D341Med (cell line): ENCODE measurements around the gene CD36.

Source experiments
- DNase-seq: peaks from one replicate; pipeline ENCODE4 v3.0.0; 2012; ENCODE audit warnings: low spot score

Gene CD36

DNA sequence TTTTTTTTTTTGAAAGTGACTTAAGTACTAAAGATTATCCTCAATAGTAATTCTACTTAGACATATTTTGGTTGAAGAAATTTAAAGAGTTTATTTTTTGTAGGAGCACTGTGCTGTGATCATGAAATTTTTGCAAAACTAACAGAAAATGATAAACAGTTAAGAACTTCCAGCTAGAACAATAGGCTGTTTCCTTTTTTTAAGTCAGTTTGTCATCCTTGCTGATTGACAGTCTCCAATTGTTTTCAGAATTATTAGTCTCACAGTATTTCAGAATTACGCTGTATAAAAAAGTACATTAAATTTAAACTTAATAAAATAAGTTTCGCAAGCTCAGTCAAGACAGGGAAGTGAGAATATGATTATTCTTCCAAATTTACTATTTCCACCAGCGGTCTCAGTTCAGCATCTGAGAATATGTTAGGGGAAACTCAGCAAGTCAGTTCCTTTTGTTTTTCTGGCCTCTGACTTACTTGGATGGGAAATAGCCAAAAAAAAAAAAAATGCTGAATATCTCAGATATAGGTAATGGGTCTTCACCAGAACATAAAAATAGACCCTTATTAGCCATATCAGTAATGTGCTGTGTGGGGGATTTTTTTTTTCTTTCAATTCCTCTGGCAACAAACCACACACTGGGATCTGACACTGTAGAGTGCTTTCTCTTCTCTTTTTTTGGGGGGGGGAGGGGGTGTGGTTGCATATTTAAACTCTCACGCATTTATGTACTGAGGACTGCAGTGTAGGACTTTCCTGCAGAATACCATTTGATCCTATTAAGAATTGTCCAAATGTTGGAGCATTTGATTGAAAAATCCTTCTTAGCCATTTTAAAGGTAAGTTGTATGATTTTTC lies at the start of gene CD36:
CD36 (plus strand) TSS at position 732 of the 855 bp plus-strand sequence. CDS start 8,099 bp downstream, outside the sequence.
- no peak for DNase-seq

DNA sequence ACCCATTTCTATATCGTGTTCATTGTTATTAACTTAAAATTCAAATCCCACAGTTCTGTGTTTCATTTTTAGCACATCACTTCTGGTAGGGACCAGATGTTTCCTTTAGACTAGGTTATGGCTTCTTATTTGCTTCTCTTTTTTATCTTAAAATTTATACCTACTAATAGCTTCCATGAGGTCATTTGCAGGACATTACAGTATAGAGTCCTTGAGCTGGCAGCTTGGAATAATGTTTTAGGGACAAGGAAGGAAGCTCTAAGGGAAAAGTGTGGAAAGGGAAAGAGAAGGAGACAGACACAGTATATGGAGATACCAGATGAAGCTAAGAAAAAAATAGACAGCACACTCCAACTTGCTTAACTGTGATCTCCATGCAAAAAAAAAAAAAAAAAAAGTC lies 48.8 kb upstream of the CD36 start:
- no peak for DNase-seq

DNA sequence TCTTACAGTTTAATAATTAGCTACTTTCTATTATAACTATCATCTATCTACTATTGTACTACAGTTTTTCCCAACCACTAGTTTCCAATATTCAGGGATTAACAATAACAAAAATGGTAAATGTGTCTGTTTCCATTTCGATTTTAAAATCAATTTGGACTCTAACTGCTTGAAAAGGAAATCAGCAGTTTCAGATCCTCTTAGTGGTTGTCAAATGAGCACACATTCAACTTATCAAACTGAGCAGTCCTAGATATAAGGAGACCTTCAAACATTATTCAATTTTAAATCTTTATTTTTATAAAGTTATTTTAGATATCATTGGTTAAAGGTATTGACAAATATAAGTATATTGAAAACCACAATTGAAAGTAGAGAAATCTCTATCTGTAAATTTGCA lies 46.8 kb upstream of the CD36 start:
- no peak for DNase-seq

DNA sequence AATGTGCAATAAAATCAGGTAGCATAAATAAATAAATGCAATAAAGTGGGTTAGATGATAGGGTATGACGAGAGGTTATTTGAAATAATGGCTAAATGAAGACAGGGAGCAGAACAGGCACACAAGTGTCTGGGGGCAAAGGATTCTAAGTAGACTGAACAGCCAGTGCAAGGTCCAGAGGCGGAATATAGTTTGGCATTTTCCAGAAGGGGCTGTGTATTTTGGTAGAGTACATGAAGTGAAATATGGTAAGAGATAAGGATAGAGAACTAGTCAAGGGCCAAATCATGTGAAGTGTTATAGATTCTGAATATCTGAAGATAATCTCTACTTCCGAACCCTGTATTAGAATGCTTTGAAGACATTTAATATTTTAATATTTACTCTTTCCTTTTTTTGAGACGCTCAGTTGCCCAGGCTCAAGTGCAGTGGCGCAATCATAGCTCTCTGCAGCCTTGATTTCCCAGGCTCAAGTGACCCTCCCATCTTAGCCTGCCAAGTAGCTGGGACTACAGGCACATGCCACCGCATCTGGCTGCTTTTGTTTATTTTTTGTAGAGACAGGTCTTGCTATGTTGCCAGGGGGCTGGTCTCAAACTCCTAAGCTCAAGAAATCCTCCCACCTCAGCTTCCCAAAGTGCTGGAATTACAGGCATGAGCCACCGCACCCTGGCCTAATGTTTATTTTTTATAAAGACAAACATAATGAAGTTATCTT lies 44.4 kb upstream of the CD36 start:
- DNase-seq: no peak

DNA sequence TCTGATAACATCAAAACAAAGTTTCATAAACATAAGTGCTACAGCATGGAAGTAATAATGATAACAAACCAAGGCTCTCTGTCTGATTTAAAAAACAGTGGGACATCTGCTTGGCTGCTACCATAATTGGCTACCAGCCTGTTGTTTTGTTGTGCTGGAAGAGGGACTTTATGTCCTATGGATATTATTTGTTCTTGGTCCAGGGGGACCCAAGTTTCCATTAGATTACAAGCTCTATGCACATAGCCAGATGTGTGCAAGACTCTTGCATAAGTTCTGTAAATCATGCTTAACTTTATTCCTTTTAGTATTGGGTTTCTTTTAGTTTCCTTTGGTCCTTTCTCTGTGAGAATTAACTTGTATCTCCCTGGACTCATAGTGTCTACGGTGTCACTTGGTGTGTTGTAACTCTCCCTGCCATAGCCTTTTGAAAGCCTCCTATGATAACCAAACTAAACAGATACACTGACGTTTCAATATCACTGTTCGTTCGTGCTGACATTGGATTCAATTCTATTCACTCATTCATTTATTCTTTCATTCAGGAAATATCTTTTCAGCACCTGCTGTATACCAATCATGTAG lies 41.4 kb upstream of the CD36 start:
- no peak for DNase-seq

DNA sequence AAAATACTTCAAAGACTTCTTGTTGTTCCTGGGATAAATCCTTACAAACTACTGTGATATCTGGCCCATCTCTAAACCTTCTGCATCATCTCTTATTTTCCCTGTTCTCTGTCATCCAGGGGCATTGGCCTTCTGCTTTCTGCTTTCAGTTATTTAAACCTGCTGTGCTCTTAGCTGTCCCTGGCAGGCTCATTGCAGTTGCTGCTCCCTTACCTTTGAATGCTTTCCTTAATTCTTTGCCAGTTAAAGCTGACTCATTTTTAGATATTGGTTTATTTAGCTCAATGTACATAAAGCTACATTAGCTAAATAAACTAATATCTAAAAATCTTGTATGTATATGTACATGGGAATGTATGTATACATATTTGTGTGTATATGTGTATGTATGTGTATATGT lies 40.6 kb upstream of the CD36 start:
- DNase-seq: no peak

DNA sequence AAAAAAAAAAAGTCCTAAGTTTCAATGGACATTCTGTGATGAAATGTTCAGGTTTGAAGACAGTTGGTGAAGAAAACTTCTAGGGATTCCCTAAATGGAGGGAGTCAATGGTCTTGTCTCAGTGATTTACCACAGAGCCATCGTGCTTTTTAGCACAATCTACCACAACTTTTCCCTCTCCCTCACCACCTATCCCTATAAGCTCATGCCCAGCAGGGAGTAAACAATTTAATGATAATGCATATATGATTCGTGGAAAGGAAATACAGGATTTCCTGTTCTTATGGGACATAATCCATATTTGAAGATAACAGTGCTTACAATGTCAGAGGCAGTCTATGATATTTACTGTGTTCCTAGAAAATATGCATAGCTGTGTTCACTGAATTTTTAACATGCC lies 38.4 kb upstream of the CD36 start:
- no peak for DNase-seq

DNA sequence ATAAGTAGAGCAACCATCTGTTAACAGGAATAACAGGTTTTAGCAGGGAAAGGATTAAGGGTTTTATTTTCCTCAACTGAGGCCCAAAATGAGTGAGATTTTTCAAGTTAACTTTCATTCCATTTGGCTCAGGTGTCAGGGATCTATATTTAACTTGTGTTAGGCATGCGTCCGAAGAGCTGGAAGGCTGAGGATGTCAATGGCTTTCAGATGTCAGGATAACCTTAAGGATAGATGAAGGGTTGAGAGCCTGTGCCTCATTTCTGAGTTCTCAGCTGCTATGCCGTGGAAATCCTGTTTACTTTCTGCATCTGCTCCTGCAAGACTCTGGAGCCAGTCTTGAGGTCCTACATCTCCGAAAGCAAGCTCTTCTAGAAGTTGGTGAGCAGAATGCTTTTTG lies 36.4 kb upstream of the CD36 start:
- DNase-seq: no peak

DNA sequence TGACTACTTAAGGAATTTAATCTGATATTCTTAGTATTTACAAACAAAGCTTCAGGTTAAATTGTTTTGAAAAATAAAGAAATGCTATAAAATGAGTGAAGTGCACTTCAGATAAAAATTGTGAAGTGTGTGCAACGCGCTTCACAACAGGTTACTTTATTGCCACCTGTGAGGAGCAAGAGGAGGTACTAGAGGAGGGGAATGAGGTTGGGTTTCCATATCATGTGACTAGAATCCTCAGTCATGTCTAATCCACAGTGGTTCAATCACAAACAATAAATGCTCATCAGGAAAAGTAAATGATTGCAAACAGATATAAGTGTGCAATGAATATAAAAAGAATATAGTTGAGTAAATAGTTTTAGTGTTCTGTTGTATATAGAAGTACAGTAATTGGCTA lies 34.5 kb upstream of the CD36 start:
- no peak for DNase-seq

DNA sequence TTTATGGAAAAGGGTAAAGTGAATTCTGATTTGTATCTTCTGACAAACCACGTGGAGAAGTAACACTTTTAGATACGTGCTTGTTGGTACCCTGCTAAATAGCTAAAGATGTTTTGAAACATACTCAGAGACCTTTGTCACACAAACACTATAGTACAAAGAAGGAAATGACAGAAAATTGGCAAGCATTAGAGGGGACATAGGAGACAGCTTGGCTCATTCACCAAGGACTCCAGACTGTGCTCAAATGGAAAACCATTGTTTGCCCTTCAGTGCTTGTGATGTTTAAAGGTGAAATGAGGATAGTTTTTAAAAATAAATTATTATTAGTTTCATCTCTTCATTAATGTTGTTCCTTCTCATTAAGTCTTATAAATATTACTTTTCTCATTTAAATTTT lies 34.0 kb upstream of the CD36 start:
- no peak for DNase-seq

DNA sequence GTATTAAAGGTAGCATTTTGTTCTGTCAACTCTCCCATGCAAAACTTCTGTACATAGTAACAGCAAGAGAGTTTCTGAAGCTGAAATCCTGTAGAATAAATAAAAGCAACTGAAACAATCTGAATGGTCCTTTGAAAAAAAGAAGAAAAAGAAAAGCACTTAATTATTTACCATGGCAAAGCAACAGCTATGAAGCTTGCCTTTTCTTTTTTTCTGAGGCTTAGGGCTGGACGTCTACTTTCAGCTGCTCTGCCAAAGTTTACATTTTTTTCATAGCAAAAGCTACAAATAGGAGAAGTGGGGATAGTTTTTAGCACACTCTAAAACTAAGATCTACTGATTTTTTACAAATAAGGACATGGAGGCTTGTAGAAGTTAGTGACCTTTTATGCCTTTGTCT lies 31.3 kb upstream of the CD36 start:
- DNase-seq: no peak

DNA sequence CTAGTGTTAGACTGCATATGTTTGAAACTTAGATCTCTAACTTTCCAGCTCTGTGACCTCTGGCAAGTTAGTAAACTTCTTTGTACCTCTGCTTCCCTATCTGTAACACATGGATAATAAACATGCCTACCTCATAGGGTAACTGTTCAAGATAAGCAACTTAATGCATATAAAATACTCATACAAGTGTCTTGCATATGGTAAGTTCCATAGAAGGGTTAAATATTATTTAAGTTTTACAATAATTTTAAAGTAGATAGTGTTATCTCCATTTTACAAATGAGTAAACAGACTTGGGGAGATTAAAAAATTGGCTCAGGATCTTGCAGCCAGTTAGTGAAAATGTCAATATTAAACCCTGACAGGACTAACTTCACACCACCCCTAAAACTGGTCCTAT lies 30.1 kb upstream of the CD36 start:
- no peak for DNase-seq

DNA sequence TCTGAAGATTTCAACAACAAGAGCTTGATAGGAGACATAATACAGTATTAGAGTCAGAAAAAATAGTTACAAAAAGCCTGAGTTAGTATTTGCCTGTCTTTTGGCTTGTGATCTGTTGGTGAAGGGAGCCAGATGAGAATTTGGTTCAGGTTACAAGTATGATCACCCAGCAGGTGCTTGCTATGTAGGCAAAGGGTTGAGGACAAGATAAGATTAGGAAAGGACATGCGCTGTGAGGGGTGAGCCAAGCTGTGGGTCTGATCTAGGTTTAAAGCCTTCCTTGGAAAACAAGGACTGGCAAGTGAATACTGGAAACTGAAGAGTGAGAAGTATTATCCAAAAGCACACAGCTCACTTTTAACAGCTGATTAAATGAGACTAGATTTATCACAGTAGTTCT lies 28.7 kb upstream of the CD36 start:
- no peak for DNase-seq

DNA sequence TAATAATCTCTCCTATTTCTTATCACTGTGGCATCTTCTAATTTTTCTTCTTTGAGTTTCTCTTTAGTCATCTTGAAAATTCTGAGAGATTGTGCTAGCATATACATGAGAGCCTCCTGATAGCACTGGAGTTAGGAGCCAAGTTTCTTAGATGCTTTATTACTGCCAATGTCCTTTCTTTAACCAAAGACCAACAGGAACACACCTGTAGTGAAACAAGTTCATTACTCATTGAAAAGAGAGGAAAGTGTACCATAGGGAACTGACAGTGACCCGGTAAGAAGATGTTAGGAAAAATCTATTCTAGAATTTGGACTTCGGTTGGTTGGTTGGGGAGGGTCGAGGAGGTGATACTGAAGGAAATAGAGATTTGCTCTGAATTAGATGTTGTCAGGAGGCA lies 27.1 kb upstream of the CD36 start:
- DNase-seq: no peak

DNA sequence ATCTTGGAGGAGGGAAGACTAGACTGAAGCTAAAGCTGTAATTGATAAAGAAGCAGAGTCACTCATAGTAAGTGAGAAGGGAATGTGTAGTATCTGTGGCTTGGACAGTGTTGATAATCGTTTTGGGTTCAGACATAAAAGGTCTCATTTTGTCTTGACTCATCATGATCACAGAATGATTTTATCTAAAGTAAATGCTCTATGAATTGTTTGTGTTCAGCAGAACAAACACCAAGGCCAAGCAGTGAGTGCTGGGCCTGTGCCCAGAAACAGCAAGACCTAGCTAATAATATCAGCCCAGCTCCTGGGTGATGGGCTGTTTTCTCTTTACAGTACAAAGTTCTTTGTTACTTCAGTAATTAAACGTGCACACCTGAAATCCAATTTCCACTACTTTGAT lies 26.7 kb upstream of the CD36 start:
- DNase-seq: no peak

DNA sequence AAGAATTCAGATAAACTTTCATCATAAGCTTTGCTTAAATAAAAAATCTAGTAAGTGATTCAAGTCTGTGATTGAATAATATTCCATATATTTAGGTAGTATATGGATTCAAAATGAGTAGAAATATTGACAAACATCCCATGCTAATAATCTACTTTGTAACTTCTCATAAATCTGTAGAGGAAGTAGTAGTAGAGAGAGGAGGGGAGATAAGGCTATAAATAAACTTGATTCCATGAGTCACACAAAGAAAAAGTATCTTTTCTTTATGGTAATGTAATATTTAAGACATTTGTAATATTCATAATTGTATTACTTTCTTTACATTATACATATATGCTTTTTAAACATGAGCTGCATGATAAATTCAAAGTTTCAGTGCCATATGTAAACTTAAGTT lies 25.6 kb upstream of the CD36 start:
- no peak for DNase-seq

DNA sequence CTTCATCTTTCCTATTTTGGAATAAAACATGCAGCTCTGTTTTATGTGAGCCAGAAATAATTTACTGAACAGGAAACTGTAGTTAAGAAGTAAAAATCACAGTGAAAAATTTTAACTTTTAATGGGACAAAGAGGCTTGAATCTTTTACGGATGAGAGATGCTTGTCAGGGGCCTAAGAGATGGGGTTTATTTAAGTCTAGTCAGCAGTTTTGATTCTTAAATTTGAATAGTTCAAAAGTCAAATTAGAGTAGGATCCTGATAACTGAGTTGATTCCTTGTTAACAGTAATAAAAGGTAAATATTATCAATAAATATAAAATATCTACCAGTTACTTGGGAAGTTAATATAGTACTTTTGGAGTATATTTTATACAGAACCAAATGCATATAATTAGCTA lies 24.9 kb upstream of the CD36 start:
- no peak for DNase-seq

DNA sequence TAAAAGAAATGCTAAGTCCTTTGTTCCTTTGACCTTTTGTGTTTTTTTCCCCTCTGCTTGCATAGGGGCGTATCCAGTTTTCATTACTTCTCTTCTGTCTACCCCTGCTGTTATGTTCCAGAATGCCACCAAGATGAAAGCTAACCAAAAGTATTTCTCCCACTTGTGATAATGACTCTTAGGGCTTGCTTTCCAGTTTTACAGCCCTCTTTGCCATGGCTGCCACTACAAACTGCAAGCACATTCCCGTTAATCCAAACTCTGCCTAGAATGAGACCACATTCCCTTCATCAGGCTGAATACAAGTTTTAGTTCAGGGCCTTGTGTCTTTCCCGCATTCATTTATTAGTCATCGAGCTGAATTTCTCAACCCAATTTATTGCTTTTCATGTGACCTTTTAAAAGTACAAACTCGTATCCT lies 23.6 kb upstream of the CD36 start:
- DNase-seq: no peak

DNA sequence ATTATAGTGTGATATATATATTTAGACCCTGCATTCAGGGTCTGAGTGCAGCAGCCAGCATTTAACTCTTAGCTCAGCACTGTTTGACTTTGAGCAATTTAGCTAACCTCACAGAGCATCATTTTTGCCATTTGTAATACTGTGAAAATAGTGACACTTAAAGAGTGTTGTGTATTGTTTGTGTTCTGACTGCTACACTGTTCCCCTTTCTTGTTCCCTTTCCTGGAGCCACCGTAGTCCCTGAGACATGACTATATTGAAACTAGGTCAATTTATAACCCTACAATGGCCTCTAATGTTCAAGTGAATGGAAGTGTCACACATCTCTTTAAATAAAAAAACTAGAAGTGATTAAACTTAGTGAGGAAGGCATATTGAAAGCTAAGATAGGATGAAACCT lies 20.3 kb upstream of the CD36 start:
- DNase-seq: no peak

DNA sequence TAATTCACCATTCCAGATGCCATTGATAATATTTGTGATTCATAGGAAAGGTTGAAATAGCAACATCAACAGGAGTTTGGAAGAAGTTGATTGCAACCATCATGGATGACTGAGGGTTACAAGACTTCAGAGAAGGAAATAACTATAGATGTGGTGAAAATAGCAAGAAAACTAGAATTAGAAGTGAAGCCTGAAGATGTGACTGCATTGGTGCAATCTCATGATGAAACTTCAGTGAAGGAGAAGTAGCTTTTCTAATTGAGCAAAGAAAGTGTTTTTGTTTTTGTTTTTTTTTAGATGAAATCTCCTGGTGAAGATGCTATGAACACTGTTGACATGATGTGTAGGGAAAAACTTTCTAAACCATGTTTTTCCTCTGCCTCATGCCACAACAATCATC lies 18.7 kb upstream of the CD36 start:
- no peak for DNase-seq

DNA sequence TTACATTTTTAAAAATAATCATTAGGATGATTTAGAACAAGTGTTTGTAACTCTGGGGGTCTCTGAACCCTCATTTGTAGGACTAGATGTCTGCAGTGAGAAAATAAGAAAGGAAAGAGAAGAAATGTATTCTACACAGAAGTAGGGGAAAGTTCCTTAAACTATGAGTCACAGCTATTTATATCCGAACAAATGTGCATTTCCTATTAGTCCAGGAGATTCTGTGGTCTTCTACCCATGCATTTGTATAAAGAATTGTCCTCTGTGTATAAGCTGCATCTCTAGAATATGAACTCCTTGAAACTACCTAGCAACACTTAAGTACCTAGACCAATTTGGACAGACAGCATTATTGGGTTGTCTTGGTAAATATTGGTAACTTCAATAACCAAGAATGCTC lies 15.9 kb upstream of the CD36 start:
- DNase-seq: no peak

DNA sequence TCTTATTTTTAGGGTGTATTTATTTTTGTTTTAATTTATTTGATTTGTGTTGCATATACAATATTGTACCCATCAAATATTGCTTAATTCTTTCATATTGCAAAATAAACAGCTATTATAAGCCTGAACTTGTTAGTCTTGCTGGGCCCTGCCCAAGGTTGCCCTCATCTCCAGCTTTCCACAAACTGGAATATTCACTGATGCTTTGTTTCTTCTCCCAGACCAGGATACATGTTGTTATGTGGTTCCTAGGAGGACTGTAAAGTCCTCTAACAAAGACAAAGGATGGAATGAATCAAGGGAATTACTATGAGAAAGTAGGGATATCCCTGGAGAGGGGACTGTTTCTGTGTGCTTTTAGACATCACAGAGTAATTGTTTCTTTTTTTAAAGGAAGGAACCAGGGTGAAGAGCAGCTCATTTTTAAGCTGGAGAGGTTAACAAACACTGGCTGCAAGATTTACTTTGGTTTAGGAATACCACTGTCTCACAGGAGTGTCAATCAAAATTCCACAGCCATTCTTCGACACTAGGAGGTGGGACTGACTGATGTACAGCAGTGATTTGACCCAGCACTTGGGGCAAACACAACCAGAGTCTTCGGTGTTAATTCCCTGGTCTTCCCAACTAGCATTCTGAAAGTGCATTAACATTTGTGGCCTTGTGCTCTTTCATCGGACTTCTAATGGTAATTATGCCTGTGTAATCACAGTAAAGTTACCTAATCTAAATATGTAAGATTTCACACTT lies 14.8 kb upstream of the CD36 start:
- DNase-seq: no peak

DNA sequence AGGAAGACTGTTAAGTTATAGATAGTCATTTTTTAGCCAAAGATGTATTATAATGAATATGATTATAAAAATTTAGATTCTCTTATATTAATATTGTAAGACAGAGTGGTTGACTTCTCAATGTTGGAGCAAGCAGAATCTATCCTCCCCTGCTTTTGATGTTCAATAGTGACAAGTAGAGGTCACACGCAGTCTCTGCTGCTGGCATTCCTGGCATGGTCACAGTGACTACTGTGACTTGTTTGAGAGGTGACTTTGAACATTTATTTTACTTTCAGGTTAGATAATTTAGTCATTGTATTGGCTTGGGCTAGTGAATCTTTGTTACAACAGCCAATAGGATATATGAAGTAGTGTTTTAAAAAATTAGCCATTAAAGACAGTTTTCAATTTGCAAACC lies 13.7 kb upstream of the CD36 start:
- DNase-seq: no peak
